GM19351 (cell line): ENCODE data around the gene ANKRD40CL.
A peak's percentile ranks its signal among the peaks of the same experiment; 100 is the strongest.

Experiments
- ATAC-seq: cut with Tn5 transposase; IDR thresholded peaks from one replicate; pipeline ENCODE4 v1.9.1; 2021; ENCODE audit warnings: mild to moderate bottlenecking, moderate library complexity; ENCODE audit not compliant: unreplicated experiment

ANKRD40CL gene

GRCh38 chr17:50790618-50791017 lies 23.3 kb upstream of the ANKRD40CL start:
- no peak for ATAC-seq

GRCh38 chr17:50787106-50787505 lies 19.8 kb upstream of the ANKRD40CL start:
- ATAC-seq: no peak

GRCh38 chr17:50785946-50786570 lies 18.7 kb upstream of the ANKRD40CL start:
- no peak for ATAC-seq

GRCh38 chr17:50785126-50785525 lies 17.8 kb upstream of the ANKRD40CL start:
- ATAC-seq: no peak

- ATAC-seq: no peak
Observed at GRCh38 chr17:50783905-50784304, 16.6 kb upstream of the ANKRD40CL start.

- ATAC-seq: no peak
Observed at GRCh38 chr17:50783193-50783660, 15.9 kb upstream of the ANKRD40CL start.

- ATAC-seq: no peak
Observed at GRCh38 chr17:50781167-50781566, 13.8 kb upstream of the ANKRD40CL start.

- ATAC-seq: no peak
Observed at GRCh38 chr17:50779747-50780353, 12.5 kb upstream of the ANKRD40CL start.

GRCh38 chr17:50778988-50779387 lies 11.7 kb upstream of the ANKRD40CL start:
- no peak for ATAC-seq

GRCh38 chr17:50778471-50778870 lies 11.2 kb upstream of the ANKRD40CL start:
- no peak for ATAC-seq

GRCh38 chr17:50775926-50776325 lies 8.6 kb upstream of the ANKRD40CL start:
- ATAC-seq: no peak

- no peak for ATAC-seq
Observed at GRCh38 chr17:50774225-50774803, 7.0 kb upstream of the ANKRD40CL start.

- peak; percentile 90 for ATAC-seq
Observed at GRCh38 chr17:50771991-50772785, 4.9 kb upstream of the ANKRD40CL start.

GRCh38 chr17:50770346-50770745 lies 3.0 kb upstream of the ANKRD40CL start:
- no peak for ATAC-seq

GRCh38 chr17:50769884-50770283 lies 2.6 kb upstream of the ANKRD40CL start:
- ATAC-seq: no peak

GRCh38 chr17:50768346-50768761 lies 1.0 kb upstream of the ANKRD40CL start:
- no peak for ATAC-seq

GRCh38 chr17:50767030-50767429 lies 288 bp downstream of the ANKRD40CL start:
- no peak for ATAC-seq

GRCh38 chr17:50766222-50767023 lies 895 bp downstream of the ANKRD40CL start:
- no peak for ATAC-seq

GRCh38 chr17:50765454-50766221 lies 1.7 kb downstream of the ANKRD40CL start:
- ATAC-seq: peak; percentile 70

- ATAC-seq: no peak
Observed at GRCh38 chr17:50764734-50765149, 2.6 kb downstream of the ANKRD40CL start.
